DOHH2 (cell line): ENCODE measurements around the gene JAK1.

Experiments
- CTCF ChIP-seq: fragments of 200-600 bp; sonication (generic); IDR thresholded peaks from one replicate; pipeline ENCODE4 v1.5.1; 2014; ENCODE audit warnings: antibody characterized with exemption, mild to moderate bottlenecking, low read depth, low read length; ENCODE audit not compliant: poor library complexity, severe bottlenecking
- EZH2phosphoT487 ChIP-seq: fragments of 200-600 bp; sonication (generic); IDR thresholded peaks from 2 replicates; pipeline ENCODE4 v1.6.1; 2017; ENCODE audit warnings: borderline replicate concordance, mild to moderate bottlenecking, antibody characterized with exemption, low read length, moderate library complexity, mixed read lengths

- TF ChIP-seq CTCF: no peak
- no peak for TF ChIP-seq EZH2phosphoT487
Observed at GRCh38 chr1:64843675-64844074, 122.7 kb downstream of the JAK1 start.
